ENCODE results near the gene PITHD1.
A peak's percentile ranks its signal among the peaks of the same experiment; 100 is the strongest.
"Not testable (repeated sequence)": the region's sequence is repeated elsewhere in the genome, so short reads cannot be mapped to it uniquely, and the experiment has no call there.

PITHD1 gene

GRCh38 chr1:23816906-23817305, 38.7 kb downstream of the PITHD1 start:
- no peak for DNase-seq (ENCODE audit: insufficient read length, low spot score)

GRCh38 chr1:23817633-23818032, 39.4 kb downstream of the PITHD1 start:
- DNase-seq (ENCODE audit: insufficient read length, low spot score) (no peak), FAIRE-seq (no peak)

More at GRCh38 chr1:23816906-23817305, 38.7 kb downstream of the PITHD1 start:
- FAIRE-seq = no peak

- DNase-seq (ENCODE audit: insufficient read length, low spot score) (no peak), FAIRE-seq (no peak)
Observed at GRCh38 chr1:23823767-23824166, 45.5 kb downstream of the PITHD1 start.

GRCh38 chr1:23824711-23825075, 46.5 kb downstream of the PITHD1 start:
- DNase-seq (ENCODE audit: insufficient read length, low spot score) (no peak), FAIRE-seq (no peak)

- DNase-seq (ENCODE audit: insufficient read length, low spot score) (peak; percentile 86), FAIRE-seq (peak; percentile 89)
Observed at GRCh38 chr1:23825076-23825761, 47.0 kb downstream of the PITHD1 start, which contains the start of gene HMGCL. Gene HMGCL (minus strand): TSS chr1:23825429. CDS start chr1:23825415, 14 bp downstream.

- DNase-seq (ENCODE audit: insufficient read length, low spot score) (no peak), FAIRE-seq (no peak)
Observed at GRCh38 chr1:23825762-23826522, 47.7 kb downstream of the PITHD1 start.

- not testable (repeated sequence) for DNase-seq (ENCODE audit: insufficient read length, low spot score); FAIRE-seq
Observed at GRCh38 chr1:23826590-23826989, 48.4 kb downstream of the PITHD1 start.

- no peak for FAIRE-seq
Observed at GRCh38 chr1:23827717-23828116, 49.5 kb downstream of the PITHD1 start.

GRCh38 chr1:23834156-23834555, 55.9 kb downstream of the PITHD1 start:
- FAIRE-seq; DNase-seq (ENCODE audit: insufficient read length, low spot score): not testable (repeated sequence)

More at GRCh38 chr1:23827717-23828116, 49.5 kb downstream of the PITHD1 start:
- no peak for DNase-seq (ENCODE audit: insufficient read length, low spot score)

GRCh38 chr1:23836037-23836436, 57.8 kb downstream of the PITHD1 start:
- FAIRE-seq (no peak), DNase-seq (ENCODE audit: insufficient read length, low spot score) (no peak)
